ENCODE data around the gene CSRNP3. TPM values are rescaled to one million over a fixed set of nuclear protein-coding genes. Genes with fewer than 3 reads are reported as not detected.

CSRNP3 gene
- total RNA-seq, 4 donors from 2014 or later = 1.3 to 5.5 (median 2.6) TPM

DNA sequence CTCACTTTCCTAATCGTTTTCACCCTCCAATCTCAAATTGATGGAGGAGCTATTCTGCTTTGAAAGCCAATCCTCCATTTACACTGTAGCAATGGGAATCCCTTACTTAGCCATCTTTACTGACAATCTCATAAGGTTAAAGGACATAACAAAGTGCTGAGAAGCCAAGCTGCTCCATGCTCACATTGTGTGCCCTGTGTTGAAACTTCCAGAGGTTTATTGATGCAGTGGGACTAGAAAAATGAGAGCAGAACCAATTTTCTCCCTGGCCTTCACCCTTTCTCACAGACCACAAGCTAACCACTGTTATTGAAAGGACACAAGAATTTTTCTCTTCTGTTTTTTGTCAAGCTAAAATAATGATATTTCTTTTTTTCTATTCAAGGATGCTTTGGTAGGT is 63.8 kb downstream of the CSRNP3 start:
- 20 to 31% methylated on average over 1 of the region's 1 CpG for WGBS, 2 donors
- Histone ChIP-seq H3K4me3 (no peak overlapping the region), H3K36me3 (no peaks in the 10 kb centered on the region), H3K4me1 (peaks cover 0 to 6% (median 3%) of the 10 kb centered on the region in 4 donors), H3K27ac (peak overlapping the region in 1 of 4 donors; percentile 23), H3K9me3 (no peaks in the 10 kb centered on the region), H3K27me3 (no peaks in the 10 kb centered on the region)
- TF ChIP-seq, protein P1, sequence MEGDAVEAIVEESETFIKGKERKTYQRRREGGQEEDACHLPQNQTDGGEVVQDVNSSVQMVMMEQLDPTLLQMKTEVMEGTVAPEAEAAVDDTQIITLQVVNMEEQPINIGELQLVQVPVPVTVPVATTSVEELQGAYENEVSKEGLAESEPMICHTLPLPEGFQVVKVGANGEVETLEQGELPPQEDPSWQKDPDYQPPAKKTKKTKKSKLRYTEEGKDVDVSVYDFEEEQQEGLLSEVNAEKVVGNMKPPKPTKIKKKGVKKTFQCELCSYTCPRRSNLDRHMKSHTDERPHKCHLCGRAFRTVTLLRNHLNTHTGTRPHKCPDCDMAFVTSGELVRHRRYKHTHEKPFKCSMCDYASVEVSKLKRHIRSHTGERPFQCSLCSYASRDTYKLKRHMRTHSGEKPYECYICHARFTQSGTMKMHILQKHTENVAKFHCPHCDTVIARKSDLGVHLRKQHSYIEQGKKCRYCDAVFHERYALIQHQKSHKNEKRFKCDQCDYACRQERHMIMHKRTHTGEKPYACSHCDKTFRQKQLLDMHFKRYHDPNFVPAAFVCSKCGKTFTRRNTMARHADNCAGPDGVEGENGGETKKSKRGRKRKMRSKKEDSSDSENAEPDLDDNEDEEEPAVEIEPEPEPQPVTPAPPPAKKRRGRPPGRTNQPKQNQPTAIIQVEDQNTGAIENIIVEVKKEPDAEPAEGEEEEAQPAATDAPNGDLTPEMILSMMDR (IDR thresholded peaks at IDR 0.05) = no peak
- TF ChIP-seq POLR2A (IDR thresholded peaks at IDR 0.05) (no peak), EP300 (IDR thresholded peaks at IDR 0.05) (peak in 1 of 2 donors; percentile 59)
- DNase-seq (ENCODE audit: low spot score in 2 of 2) = no peak

DNA sequence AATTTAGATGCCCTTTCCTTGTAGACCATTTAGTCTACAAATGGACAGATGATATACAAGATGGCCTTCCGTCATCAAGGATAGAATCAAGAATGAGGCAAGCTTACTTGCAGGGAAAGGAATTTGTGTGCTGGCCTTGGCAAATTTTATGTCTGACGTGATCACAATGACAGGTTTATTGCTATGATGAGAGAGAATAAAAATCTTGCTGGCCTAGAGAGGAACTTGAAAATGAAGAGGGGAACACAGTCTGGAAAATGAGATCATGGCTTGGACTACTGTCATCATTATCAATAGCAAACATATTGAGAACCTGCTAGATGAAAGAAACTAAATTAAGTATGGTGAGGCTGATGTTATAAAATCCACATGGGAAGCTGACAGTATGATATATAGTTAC is 66.0 kb downstream of the CSRNP3 start:
- Histone ChIP-seq H3K4me3 (no peak overlapping the region), H3K4me1 (peaks cover 0 to 11% (median 3%) of the 10 kb centered on the region in 4 donors), H3K27me3 (no peaks in the 10 kb centered on the region), H3K9me3 (no peaks in the 10 kb centered on the region), H3K27ac (no peak overlapping the region), H3K36me3 (no peaks in the 10 kb centered on the region)
- DNase-seq (ENCODE audit: low spot score in 2 of 2) = no peak
- 70 to 79% methylated on average over 2 of the region's 2 CpGs for WGBS, 2 donors
- TF ChIP-seq POLR2A (IDR thresholded peaks at IDR 0.05) (no peak), EP300 (IDR thresholded peaks at IDR 0.05) (no peak)
- TF ChIP-seq, protein P1 (IDR thresholded peaks at IDR 0.05) = no peak

DNA sequence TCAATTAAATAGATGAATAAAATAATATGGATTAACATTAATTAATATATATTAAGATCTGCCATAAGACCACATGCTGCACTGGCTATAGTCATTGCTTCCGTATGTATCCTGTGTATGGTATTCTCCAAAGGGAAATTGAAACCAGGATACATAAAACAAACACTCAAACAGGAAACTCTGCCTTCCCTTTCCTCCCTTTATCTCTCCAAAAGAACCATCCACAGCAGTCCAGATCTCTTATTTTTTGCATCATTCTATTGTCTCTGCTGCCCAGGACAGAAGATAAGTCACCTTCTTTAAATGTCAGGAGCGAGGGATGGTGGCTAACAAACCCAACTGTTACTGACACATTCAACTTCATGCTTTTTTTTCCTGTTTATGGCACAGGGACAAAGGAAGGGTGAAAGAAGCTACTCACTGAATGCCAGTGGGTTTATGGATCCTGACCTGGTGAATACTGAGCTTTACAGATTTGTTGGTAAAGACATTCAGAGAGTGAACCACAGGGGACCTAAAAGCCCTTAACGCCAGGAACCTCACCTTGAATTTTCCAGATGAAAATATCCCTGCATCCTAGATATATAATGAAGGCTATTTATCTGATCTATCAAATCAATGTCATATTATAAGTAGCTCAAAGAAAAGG is 67.5 kb downstream of the CSRNP3 start:
- WGBS, 2 donors = 53 to 54% methylated on average over 3 of the region's 3 CpGs
- no peaks in the 10 kb centered on the region for H3K9me3 ChIP-seq
- TF ChIP-seq EP300 (IDR thresholded peaks at IDR 0.05) (no peak), POLR2A (IDR thresholded peaks at IDR 0.05) (no peak)
- TF ChIP-seq, protein P1 (IDR thresholded peaks at IDR 0.05) = no peak

DNA sequence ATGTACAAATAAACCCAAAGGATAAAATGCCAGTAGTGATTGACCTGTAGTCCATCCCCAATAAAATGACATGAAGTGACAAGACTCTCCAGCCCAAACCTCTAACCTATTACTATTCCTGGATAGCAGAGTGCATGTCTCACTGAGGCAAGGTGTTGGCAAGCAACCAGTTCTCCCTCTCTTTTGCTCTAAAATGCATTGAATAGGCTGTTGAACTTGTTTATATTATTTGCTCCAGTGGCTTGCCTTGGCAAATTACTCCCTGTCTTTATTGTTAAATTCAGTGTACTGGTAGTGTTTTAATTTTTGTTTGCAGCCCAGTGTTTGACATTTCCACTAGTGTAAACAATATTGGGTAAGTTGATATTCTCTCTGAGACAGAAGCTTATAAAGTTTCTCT is 70.5 kb downstream of the CSRNP3 start:
- H3K27ac ChIP-seq = no peak overlapping the region
- peaks cover 0 to 5% (median 0%) of the 10 kb centered on the region in 4 donors for H3K4me1 ChIP-seq
- H3K4me3 ChIP-seq = no peak overlapping the region
- H3K27me3 ChIP-seq = no peaks in the 10 kb centered on the region
- H3K36me3 ChIP-seq = no peaks in the 10 kb centered on the region
- TF ChIP-seq, protein P1 (IDR thresholded peaks at IDR 0.05) = no peak
- TF ChIP-seq POLR2A (IDR thresholded peaks at IDR 0.05) = no peak
- no peaks in the 10 kb centered on the region for H3K9me3 ChIP-seq
- DNase-seq (ENCODE audit: low spot score in 2 of 2) = no peak

More for the DNA sequence above, 67.5 kb downstream of the CSRNP3 start:
- Histone ChIP-seq H3K36me3 (no peaks in the 10 kb centered on the region), H3K4me1 (peaks cover 0 to 11% (median 3%) of the 10 kb centered on the region in 4 donors), H3K4me3 (no peak overlapping the region), H3K27me3 (no peaks in the 10 kb centered on the region), H3K27ac (no peak overlapping the region)
- no peak for DNase-seq (ENCODE audit: low spot score in 2 of 2)

DNA sequence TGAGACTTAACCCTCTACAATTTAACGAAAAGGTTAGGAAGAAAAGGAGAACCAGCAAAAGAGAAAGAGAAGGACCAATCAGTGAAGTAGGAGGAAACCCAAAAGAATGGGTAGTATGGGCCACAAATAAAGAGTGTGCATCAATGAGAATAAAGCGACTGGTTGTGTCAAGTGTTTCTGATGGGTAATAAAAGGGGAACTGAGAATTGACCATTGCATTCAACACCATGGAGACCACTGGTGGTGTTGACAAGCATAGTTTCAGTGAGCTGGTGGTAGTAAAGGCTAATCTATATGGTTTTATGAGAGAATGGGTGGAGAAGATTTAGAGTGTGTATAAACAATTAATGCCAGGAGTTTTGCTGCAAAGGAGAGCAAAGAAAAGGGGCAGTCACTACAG is 75.4 kb downstream of the CSRNP3 start:
- Histone ChIP-seq H3K4me3 (no peak overlapping the region), H3K27me3 (no peaks in the 10 kb centered on the region), H3K4me1 (peaks cover 0 to 12% (median 0%) of the 10 kb centered on the region in 4 donors), H3K27ac (no peak overlapping the region), H3K36me3 (no peaks in the 10 kb centered on the region), H3K9me3 (no peaks in the 10 kb centered on the region)
- TF ChIP-seq POLR2A (IDR thresholded peaks at IDR 0.05) = no peak
- TF ChIP-seq EP300 (IDR thresholded peaks at IDR 0.05) = no peak
- TF ChIP-seq, protein P1 (IDR thresholded peaks at IDR 0.05) = no peak
- 91 to 95% methylated on average over 2 of the region's 2 CpGs for WGBS, 2 donors
- no peak for DNase-seq (ENCODE audit: low spot score in 2 of 2)

Measured in tibial nerve (tissue), 4 donors.